Erythroblast (primary cell): ENCODE measurements around the gene CD38.
A peak's percentile ranks its signal among the peaks of the same experiment; 100 is the strongest.

Experiments used
- DNase-seq, 2 experiments: peaks; one replicate each; lab custom pipeline; 2025; lab: John Stamatoyannopoulos, UW
- GATA1 ChIP-seq: IDR thresholded peaks from 2 replicates; pipeline ENCODE4 v1.6.1; 2011; ENCODE audit warnings: low read depth, mild to moderate bottlenecking, control low read depth, low read length, moderate library complexity
- POLR2A ChIP-seq: IDR thresholded peaks from 2 replicates; pipeline ENCODE4 v1.6.1; 2011; ENCODE audit warnings: mild to moderate bottlenecking, low read length

CD38 gene

GRCh38 chr4:15875663-15876460, 97.7 kb downstream of the CD38 start:
- no peak for TF ChIP-seq GATA1
- no peak for TF ChIP-seq POLR2A
- DNase-seq, result no peak

GRCh38 chr4:15878011-15878410, 99.9 kb downstream of the CD38 start:
- no peak for TF ChIP-seq POLR2A
- no peak for TF ChIP-seq GATA1
- DNase-seq, result no peak

DNA sequence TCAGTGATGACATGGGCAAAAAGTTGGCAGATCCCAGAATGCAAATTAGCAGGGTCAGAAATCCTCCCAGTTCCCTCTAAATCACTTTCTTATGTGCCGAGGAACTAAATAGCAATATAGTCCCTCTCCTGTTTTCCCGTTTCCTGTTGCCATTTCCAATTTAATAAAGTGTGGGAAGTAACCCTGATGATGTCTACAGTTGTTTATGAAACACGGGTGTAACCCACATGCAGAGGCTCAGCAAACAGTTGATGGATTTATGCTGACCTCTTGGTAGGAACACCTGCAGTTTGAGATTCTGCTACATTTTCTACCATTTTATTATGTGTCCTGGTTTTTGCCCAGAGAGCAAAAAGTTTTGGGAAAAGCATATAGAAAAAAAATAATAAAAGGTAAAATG, 103.7 kb downstream of the CD38 start:
- TF ChIP-seq GATA1 (no peak), POLR2A (no peak)
- DNase-seq, result no peak

DNA sequence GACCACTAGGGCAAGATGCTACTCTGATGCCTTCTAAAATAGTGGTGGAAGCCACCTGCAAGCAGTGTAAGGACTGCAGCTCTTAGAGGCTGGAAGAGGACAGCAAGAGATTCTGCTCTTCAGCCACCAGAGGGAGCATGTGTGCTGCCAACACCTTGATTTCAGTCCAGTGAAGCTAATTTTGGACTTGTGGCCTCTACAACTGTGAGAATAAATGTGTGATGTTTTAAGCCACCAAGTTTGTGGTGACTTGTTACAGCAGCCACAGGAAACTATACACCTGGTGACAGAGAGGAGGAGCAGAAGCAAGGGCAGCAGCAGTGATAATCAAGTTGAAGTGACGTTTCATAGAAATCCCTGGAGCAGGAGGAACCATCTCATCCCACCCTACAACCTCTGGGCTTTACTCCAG, 104.6 kb downstream of the CD38 start:
- DNase-seq, result peak; percentile 59 to 74
- TF ChIP-seq GATA1, result no peak
- no peak for TF ChIP-seq POLR2A

- no peak for TF ChIP-seq POLR2A
- no peak for TF ChIP-seq GATA1
- DNase-seq, result no peak
These were observed 105.6 kb downstream of the CD38 start for GRCh38 chr4:15883610-15884243.

DNA sequence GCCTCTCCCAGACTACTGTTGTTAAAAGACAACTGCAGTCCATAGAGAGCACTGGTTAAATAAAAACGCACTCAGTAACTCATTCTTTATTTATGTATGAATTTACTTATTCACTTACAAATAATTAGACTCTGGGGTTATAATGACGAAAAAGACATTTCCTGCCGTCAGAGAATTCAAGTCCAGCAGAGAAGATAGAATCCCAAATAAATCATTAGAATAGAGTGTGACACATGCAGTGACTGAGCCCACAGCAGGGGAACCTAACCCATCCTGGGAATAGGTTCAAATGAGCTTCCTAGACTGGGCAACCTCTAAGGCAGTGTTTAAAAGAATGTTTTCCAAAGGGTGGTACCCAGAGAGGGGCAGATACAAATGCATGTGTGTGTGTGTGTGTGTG, 106.5 kb downstream of the CD38 start:
- no peak for DNase-seq
- no peak for TF ChIP-seq POLR2A
- no peak for TF ChIP-seq GATA1

DNA sequence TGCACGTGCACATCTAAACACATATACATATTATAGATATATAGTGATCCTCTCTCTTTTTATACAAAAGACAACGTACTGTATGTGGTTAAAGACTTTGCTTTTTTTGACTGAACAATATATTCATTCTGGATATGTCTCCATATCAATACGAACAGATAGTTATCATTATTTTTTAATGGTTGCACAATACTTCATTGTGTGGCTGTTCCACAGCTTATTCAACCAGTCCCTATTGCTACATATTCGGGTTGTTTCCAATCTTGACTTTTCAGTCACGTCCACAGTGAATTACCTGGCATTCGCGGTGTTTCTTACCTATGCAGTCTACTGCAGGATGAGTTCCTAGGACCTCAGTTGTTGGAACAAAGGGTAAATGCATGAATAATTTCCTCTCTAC, 107.3 kb downstream of the CD38 start:
- DNase-seq, result no peak

DNA sequence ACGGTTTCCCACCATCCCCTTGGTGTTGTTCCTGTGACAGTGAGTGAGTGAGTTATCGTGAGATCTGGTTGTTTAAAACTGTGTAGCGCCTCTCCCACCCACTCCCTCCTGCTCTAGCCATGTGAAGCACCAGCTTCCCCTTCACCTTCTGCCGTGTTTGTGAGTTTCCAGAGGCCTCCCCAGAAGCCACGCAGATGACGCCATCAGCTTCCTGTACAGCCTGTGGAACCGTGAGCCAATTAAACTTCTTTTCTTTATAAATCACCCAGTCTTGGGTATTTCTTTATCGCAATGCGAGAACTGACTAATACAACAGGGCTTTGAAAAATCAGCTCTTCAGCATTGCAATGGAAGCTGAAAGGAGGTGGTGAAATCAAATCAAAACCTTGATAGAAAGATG, 110.4 kb downstream of the CD38 start:
- no peak for DNase-seq
- TF ChIP-seq GATA1, result no peak
- TF ChIP-seq POLR2A, result no peak

More for the DNA sequence above, 107.3 kb downstream of the CD38 start:
- no peak for TF ChIP-seq GATA1
- no peak for TF ChIP-seq POLR2A

DNA sequence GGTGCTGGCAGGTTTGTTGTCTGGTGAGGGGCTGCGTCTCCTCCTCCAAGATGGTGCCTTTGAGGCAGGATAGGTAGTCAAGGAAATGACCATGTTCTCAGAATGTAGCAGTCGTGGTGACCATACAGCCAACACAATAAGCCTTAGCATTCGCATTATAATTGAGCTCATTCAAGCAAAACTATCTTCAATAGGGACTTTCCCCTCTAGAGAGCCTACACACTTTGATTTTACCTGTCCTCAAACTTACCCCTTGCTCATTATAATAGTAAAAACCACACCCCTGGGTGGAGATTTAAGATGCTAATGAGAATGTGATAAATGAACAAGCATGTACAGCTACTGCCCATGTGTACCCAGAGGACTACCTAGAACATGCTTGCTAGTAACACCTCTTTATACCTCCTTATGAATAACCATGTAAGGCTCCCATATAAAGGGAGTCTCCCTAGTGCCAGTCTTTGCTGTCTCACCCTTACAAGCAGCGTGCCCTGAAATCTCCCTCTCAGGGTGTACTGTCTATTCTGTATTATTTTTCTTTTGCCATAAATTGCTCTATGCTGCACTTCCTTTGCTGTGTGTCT, 112.2 kb downstream of the CD38 start:
- TF ChIP-seq POLR2A (no peak), GATA1 (no peak)
- no peak for DNase-seq

DNA sequence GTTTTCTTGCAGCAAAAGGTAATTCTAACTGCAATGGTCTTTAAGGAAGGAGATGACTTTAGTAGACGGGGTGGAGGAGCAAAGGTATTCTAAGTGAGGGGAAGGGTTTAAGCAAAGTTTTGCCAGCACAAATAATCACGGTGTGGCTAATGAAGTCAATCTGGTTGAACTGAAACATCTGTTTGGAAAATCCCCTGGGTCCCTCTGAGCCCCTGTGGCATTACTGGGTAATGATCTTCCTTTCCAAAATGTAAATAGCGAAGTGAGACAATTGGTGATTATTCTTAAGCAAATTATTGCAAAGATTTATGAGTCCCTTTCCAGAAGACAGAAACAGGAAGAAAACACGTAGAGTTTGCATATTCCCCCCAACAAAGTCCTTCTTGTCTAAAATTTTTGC, 113.2 kb downstream of the CD38 start:
- no peak for TF ChIP-seq GATA1
- DNase-seq, result no peak

DNA sequence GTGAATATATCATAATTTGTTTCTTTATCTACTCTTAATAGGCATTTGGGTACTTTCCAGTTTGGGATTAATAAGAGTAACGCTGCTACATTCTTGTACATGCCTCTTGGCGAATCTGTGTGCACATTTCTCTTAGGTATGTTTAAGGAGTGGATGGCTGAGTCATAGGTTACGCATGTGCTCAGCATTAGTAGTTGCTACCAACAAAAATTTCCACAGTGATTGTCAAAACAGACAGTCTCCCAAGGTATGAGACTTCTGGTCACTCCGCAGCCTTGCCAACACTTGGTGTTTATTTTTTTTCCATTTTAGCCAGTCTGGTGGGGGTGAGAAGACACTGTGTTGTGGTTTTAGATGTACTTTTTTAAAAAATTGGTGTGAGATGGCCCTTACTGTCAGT, 115.8 kb downstream of the CD38 start:
- no peak for DNase-seq

DNA sequence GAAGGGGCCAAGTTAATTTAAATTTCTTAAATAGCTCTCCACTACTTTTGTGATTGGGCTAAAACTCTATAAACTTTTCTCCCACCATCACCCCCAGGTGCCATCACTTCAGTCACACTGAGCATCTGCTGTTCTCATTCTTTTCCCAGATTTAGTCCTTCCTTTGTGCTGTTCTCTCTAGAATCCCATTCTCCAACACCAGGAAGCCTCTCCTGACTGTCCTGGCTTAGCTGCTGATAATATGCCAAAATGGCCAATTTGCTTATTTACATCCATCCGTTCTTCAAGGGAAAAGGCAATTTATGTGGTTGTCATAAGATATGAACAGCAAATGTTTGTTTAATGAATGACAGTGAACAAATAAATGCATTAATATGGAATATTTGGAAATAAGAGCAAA, 116.3 kb downstream of the CD38 start:
- no peak for TF ChIP-seq POLR2A
- TF ChIP-seq GATA1, result no peak
- no peak for DNase-seq

More for the DNA sequence above, 115.8 kb downstream of the CD38 start:
- no peak for TF ChIP-seq GATA1
- TF ChIP-seq POLR2A, result no peak

DNA sequence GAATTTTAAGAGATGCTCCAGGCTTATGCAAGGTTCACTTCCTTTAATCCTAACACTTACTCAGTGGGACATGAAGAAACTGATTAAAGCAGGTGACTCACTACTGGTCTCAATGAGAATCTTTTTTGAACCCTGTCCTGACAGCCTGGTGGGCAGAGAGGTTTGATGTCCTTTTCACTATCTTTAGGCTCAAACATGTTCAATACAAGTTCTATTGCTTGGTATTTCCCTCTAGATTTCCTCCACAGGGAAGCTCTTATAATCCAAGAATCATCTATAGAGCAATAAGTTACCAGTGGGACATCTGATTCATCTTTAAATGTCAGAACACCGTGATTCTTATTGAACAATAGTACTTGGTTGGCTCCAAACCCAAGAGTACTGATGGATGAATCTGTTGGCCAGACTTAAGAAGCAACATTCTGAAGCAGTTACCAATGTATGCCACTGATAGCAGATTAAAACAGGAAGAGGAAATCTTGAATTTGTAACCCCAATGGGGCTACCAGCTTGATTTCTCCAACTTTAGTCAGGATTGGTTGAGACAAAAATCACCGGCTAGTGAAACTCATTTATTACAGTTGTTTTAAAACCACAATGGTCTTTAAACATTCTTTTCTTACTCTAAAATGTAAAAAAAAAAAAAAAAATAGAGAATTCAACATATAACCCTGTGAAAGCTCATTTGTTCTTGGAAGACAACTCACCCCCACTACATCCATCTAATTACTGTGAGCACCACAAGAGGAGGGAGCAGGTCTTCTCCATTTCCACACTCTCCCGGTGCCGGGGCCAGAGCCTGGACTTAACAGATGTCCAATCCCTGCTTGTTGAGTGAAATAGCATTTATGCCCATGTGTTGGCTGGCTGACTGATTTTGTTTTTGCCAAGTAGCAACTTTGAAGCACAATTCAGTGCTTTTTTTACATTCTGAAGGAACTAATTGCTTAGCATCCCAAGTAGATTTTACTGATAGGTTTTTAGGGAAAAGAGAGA, 117.1 kb downstream of the CD38 start:
- no peak for DNase-seq
- TF ChIP-seq POLR2A, result no peak
- TF ChIP-seq GATA1, result no peak
